Measurements from ENCODE around the gene LCORL. TPM values are rescaled to one million over a fixed set of nuclear protein-coding genes. Genes with fewer than 3 reads are reported as not detected.

The LCORL gene
- 13.8 and 22.9 TPM in 2 replicates for total RNA-seq (2021)
- percentile 79 among the genes with signal in this experiment for Bru-seq, nascent RNA
- BruChase-seq, experiment 1, labeled RNA remaining after a 2-hour chase = percentile 67 among the genes with signal in this experiment
- BruChase-seq, experiment 2, labeled RNA remaining after a 6-hour chase = percentile 60 among the genes with signal in this experiment
- long read RNA-seq, full-length matches to known transcripts = 5 of 15 reads
- long read RNA-seq, partial matches to known transcripts = 0 of 15 reads
- long read RNA-seq, other reads (novel, unspliced or antisense) = 10 of 15 reads

DNA sequence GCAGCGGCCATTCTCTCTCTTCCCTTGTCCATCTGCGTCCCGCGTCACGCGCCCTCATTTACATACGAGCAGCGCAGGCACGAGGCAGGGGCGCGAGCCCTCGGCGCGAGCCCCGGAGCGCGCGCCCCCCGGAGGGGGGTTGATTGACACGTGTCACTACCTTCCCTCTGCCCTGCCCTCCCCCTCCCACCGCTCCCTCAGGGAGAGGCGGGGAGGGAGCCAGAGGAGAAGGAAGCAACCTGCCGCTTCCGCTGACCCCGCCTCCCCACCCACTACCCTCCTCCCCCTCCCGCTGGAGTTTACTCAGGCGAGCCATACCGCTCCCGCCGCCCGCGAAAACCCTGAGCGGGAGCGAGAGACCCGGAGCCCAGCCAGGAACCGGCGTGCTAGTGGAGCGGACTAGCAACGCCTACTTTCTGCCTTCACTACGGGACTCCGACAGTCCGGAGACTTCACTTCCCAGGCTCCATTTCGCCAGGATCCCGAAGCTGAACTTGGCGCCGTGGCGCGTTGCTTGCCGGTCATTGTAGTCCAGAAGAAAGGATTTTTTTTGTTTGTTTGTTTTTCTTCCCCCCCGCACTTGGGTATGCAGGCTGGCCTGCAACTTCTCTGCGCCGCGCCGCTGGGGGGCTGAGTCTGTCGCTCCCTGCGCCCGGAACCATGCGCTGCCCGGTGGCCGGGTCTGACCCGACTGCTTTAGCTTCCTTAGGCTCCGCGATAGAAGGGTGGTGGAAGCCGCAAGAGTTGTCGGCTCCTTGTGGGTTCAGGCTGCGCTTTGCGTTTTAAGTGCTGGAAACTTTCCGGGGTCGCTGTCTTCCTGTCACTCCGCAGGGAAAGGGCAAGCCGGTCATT is at the start of gene LCORL:
TSS of gene LCORL (minus strand) at position 36 of the 852 bp plus-strand sequence. CDS start at position 32, 4 bp downstream.
- no peaks in the 10 kb centered on the region for H3K9me2 ChIP-seq (ENCODE audit: insufficient read depth)
- peak within 1 kb of the TSS; percentile 75 for H3K4me3 ChIP-seq
- no peaks in the 10 kb centered on the region for H3K27me3 ChIP-seq (ENCODE audit: insufficient read depth, low read depth)
- H3F3A ChIP-seq (ENCODE audit: insufficient read depth, low read depth) = no peaks in the 10 kb centered on the region
- H4K20me1 ChIP-seq (ENCODE audit: insufficient read depth) = no peaks in the 10 kb centered on the region
- H3K36me3 ChIP-seq (ENCODE audit: low read depth) = no peaks in the 10 kb centered on the region
- TF ChIP-seq EZH2 (IDR thresholded peaks at IDR 0.05; ENCODE audit: low read depth) = no peak
- TF ChIP-seq CTCF (conservative IDR thresholded peaks at IDR 0.05) = no peak; the same call in 1 of the 2 replicates
- peak within 1 kb of the TSS; percentile 92 for H3K4me2 ChIP-seq
- POLR2A ChIA-PET (ENCODE audit: unreplicated experiment) = no interaction called here
- peaks cover 35% of the 10 kb centered on the region for H3K79me2 ChIP-seq (ENCODE audit: low read depth)
- intact Hi-C loops (cut with micrococcal nuclease; ENCODE audit: unreplicated experiment) = loop anchor here (1.0 to 5.0 kb wide), 3 partner anchors 210 to 510 kb away; partner anchors contain the start of genes DCAF16, LAP3, NCAPG and QDPR
- no peaks in the 10 kb centered on the region for H3K9me3 ChIP-seq (ENCODE audit: insufficient read depth, low read depth)
- H3K4me1 ChIP-seq (replicated peaks; ENCODE audit: insufficient read depth) = peaks cover 7% of the 10 kb centered on the region
- BruUV-seq (replicated peaks) = no TSS peak
- CTCF ChIA-PET = interaction anchor here (0.6 kb wide), 1 partner anchor 473 kb away, joined by 3 read pairs; no protein-coding TSS in a partner anchor
- peak; percentile 89 to 92 for DNase-seq
- H2AFZ ChIP-seq = peak within 1 kb of the TSS; percentile 88
- peak within 1 kb of the TSS; percentile 63 for H3K27ac ChIP-seq

DNA sequence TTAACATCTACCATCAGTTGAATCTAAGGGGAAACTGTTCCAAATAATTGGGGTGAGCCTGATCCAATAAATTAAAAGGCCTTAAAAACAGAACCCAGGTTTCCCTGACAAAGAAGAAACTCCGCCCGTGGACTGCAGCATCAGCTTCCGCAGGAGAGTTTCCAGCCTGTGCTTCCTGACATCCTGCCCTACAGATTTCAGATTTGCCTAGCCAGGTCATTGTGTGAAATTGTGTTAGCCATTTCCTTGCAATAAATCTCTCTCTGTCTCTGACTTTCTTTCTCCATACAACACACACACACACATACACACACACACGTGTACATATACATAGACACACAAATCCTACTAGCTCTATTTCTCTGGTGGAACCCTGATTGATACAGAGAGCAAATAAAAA is 48.3 kb upstream of the LCORL start:
- no peaks in the 10 kb centered on the region for H3K9me2 ChIP-seq (ENCODE audit: insufficient read depth)
- H3K4me3 ChIP-seq = no peak overlapping the region
- CTCF ChIA-PET = no interaction called here
- no peak overlapping the region for H3K4me2 ChIP-seq
- POLR2A ChIA-PET (ENCODE audit: unreplicated experiment) = no interaction called here
- H3K79me2 ChIP-seq (ENCODE audit: low read depth) = no peaks in the 10 kb centered on the region
- no peaks in the 10 kb centered on the region for H3K4me1 ChIP-seq (replicated peaks; ENCODE audit: insufficient read depth)
- no peaks in the 10 kb centered on the region for H4K20me1 ChIP-seq (ENCODE audit: insufficient read depth)
- intact Hi-C loops (cut with micrococcal nuclease; ENCODE audit: unreplicated experiment) = no loop called here
- H3K27ac ChIP-seq = no peak overlapping the region
- no peak overlapping the region for H2AFZ ChIP-seq
- H3K9me3 ChIP-seq (ENCODE audit: insufficient read depth, low read depth) = no peaks in the 10 kb centered on the region
- no peak for DNase-seq
- TF ChIP-seq CTCF (conservative IDR thresholded peaks at IDR 0.05) (no peak), EZH2 (IDR thresholded peaks at IDR 0.05; ENCODE audit: low read depth) (no peak)
- no TSS peak for BruUV-seq (replicated peaks)
- H3F3A ChIP-seq (ENCODE audit: insufficient read depth, low read depth) = no peaks in the 10 kb centered on the region
- no peaks in the 10 kb centered on the region for H3K36me3 ChIP-seq (ENCODE audit: low read depth)
- no peaks in the 10 kb centered on the region for H3K27me3 ChIP-seq (ENCODE audit: insufficient read depth, low read depth)

DNA sequence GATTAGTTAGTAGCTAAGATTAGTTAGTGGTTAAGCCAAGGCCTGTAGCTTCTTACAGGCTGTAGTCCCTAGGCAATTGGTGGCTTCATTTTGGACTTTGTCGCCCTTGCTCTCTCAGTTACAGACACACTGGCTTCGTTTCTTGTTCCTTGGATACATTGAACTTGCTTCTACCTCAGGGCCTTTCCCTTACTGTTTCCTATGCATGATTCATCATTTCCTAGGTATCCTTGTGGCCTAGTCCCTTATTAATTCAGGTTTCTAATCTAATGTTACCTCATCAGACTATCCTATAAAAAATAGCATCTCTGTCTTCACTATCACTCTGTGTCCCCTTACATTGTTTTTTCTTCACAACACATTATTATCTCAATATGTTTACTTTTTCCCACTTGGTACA is 45.5 kb upstream of the LCORL start:
- no peaks in the 10 kb centered on the region for H4K20me1 ChIP-seq (ENCODE audit: insufficient read depth)
- no peaks in the 10 kb centered on the region; the same call in 1 of the 2 replicates for H3K9me3 ChIP-seq (ENCODE audit: insufficient read depth, low read depth)
- DNase-seq = no peak
- no peak overlapping the region for H3K4me2 ChIP-seq
- no peak overlapping the region for H2AFZ ChIP-seq
- H3K36me3 ChIP-seq (ENCODE audit: low read depth) = no peaks in the 10 kb centered on the region
- H3K79me2 ChIP-seq (ENCODE audit: low read depth) = no peaks in the 10 kb centered on the region
- ChIA-PET CTCF (no interaction called here), POLR2A (ENCODE audit: unreplicated experiment) (no interaction called here)
- H3K27ac ChIP-seq = no peak overlapping the region
- H3F3A ChIP-seq (ENCODE audit: insufficient read depth, low read depth) = no peaks in the 10 kb centered on the region
- intact Hi-C loops (cut with micrococcal nuclease; ENCODE audit: unreplicated experiment) = no loop called here
- H3K9me2 ChIP-seq (ENCODE audit: insufficient read depth) = no peaks in the 10 kb centered on the region
- no TSS peak for BruUV-seq (replicated peaks)
- no peaks in the 10 kb centered on the region for H3K27me3 ChIP-seq (ENCODE audit: insufficient read depth, low read depth)
- H3K4me3 ChIP-seq = no peak overlapping the region
- no peak for TF ChIP-seq CTCF (conservative IDR thresholded peaks at IDR 0.05)
- no peak for TF ChIP-seq EZH2 (IDR thresholded peaks at IDR 0.05; ENCODE audit: low read depth)
- H3K4me1 ChIP-seq (replicated peaks; ENCODE audit: insufficient read depth) = no peaks in the 10 kb centered on the region

Data from PC-9 (cell line).